ENCODE results near the gene EPHA4.
A peak's percentile ranks its signal among the peaks of the same experiment; 100 is the strongest.

EPHA4 gene

DNA sequence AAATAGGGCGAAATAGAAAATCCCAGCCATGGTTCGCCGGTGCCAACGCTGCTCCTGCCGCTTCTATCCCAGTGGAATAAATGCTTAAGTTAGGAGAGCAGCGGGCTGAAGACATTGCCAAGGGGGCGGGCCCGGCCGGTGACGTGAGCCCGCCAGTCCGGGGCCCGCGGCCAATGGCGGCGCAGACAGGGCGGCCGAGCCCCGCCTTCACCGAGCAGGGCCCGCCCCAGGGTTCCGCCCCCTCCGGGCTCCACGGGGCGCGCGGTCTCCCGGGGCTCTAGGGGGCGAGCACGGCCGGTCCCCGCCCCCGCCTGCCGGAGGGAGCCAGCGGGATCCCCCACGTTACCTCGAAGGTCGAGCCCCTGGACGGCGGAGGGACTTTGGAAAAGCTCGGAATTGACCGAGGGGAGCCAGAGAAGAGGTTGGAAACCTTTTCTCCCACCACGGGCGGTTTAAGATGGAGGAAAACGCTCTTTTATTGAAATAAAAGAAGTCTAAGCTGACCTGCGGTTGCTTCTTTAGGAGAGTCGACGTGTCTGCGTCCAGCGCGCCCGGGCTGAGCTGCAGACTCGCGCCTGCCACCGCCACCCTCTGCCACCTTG lies at the start of gene EPHA4:
TSS of gene EPHA4 (minus strand) at position 86 of the 602 bp plus-strand sequence. CDS start at position 30, 56 bp downstream.
- DNase-seq, result peak; percentile 93

DNA sequence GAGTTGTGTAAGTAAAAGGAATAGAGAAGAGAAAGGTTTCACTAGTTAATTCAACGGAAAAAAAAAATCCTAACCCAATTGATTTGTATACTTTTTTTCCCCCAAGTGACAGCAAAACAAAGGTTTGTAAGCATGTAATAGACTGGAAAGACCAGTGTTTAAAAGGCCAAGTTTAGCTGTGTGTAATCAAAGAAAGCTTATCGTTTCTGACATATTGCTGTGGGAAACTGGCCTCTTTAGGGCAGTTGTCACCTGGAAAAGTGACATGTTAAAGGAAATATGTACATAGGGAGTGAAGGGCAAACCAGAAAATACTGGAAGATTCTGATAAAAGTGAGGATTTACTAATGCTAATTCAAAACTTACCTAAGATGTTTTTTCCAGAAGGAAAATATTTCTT lies 45.9 kb upstream of the EPHA4 start:
- no peak for DNase-seq

DNA sequence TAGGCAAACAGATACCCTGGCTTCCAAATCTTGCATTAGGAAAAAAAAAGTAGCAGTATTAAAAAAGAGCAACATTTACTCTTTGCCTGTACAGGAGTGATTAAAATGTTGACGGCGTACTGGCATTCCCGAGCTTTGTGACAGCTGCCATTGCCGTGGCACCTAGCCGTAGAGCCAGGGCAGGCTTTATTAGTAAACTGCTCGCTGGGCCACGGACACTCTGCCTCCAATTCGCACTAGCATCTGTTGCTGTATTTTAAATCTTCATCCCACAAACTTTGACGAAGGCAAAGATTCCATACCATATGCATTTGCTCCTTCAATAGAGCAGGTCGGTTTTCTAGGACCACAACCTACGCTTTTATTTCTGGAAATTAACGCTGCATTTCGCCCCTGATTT lies 44.5 kb upstream of the EPHA4 start:
- DNase-seq, result no peak

DNA sequence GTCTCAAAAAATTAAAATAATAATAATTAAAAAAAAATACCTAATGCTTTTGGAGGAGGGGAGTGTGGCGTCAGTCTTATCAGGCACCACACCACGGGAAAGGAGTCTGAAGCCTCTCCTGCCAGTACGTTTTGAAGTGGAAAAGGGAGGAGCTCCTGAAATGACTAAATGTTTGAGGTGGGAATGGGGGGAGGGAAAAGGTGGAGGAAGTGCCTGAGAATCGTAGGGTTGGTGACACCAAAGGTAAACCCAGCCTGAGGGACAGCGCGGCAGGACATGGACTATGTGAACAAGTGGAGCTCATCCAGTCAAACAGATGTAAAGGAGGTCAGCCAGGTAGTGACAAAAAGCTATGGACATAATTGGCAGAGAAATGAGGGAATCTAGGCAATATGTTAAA lies 42.2 kb upstream of the EPHA4 start:
- DNase-seq, result no peak

DNA sequence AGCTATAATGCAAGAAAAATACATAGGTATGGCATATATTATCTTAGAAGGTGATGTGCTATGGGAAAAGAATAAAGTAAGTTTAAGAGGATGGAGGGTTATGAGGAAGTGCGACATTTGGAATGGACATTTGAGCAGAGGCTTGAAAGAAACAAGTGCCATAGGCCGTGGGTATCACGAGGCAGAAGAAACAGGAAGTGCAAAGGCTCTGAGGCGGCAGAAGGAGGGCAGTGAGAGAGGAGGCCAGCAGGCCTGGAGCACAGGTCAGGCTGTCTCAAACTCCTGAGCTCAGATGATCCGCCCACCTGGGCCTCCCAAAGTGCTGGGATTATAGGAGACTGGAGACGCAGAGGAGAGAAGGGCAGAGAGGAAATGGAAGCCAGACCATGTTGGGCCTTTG lies 40.7 kb upstream of the EPHA4 start:
- DNase-seq, result no peak

DNA sequence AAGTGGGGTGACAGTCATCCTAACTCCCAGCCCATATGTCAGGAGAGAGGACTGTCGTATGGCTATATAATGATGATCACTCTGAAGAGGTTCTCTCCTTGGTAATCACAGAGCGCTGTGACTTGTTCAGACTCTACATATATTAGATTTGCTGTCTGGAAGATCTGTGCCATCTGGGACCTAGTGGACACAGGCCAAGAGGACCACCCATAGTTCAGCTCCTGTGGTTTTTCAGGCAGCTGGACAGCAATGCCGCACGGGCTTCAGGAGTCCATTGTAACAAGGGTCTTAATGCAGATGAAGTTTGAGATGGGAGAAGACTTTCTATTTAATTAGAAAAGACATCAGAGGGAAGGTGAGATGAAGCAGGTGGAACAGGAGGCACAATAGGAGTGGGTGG lies 40.1 kb upstream of the EPHA4 start:
- DNase-seq, result peak; percentile 32

DNA sequence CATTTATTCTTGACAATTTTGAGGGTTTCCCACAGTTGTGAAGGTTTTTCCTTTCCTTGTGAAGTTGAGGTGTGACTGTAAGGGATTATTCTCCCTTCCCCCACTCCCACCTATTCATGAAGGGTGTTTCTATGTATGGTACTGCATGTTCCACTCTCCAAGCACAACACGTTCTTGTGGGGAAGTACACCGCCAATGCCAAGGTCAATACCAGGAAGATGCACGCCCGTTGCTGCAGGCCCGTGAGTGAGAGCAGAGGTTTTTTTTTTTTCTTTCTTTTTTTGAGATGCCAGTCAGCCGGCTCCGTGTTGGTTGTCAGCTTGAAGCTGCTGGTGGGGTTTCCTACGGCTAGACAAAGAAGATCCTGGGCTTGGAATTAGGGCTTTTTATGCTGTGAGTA lies 38.6 kb upstream of the EPHA4 start:
- peak; percentile 60 for DNase-seq

DNA sequence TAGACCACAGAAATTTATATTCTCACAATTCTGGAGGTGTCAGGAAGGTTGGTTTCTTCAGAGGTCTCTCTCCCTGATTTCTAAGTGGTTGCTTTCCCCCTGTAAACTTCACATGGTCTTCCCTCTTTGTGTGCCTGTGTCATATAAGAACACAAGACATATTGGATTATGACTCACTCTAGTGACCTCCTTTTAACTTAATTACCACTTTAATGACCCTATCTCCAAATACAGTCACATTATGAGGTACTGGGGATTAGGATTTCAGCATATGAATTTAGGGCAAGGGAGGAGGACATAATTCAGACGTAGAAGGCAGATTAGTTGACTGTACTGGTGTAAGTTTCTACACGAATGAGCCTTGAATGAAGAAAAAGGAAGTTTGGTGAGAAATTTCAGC lies 38.2 kb upstream of the EPHA4 start:
- peak; percentile 87 for DNase-seq

DNA sequence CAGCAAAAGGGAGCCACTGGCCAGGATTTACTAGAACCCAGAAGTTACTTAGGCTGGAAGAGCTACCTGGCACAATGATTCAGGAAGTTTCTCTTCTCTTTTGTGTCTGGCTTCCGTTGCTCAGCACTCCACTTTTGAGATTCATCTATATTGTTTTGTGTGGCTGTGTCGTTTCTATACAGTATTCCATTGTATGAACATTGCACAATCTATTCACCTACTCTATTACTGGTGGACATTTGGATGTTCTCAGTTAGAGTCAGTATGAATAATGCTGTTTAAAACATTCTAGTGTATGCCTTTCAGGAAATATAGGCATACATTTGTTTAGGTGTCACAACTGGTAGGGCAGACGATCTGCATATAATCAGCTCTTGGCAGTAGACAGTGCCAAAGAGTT lies 36.3 kb upstream of the EPHA4 start:
- no peak for DNase-seq

DNA sequence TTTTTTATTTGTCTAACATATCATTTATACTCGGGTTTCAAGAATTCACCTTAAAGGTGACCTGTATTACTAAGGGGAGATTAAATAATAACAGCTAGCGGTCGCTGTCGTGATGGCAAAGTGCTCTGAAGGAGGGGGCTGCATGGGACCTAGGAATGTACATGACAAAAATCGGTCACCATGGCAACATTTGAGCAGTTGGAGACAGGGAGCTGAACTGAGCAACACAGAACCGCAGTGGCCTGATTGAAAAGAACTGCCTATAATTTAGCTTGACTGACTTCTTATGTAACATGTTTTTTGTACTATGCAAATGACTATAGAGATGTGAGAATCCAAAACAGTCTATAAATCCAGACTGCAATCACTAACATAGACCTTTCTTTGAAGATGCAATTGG lies 34.3 kb upstream of the EPHA4 start:
- peak; percentile 31 for DNase-seq

DNA sequence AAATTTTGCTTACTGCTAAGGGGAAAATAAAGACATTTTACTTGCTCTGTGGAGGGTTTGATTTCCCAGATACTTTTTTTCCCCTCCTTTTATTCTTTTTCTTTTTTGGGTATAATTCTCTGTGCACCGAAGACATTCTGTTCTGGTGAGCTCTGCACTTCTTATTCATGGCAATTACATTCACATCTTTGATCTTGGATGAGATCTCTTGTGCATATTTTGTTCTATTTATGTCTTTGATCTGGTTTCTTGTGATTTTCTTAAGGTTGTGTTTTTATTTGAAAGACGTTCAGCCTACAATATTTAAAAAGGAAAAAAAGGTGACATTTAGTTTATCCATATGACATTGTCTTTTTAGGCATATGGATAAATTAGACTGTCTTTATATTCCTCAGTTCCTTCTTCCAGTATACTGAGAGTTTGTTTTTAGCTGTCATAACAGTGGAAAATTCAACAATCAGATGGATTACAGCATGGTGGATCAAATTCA lies 33.7 kb upstream of the EPHA4 start:
- no peak for DNase-seq

DNA sequence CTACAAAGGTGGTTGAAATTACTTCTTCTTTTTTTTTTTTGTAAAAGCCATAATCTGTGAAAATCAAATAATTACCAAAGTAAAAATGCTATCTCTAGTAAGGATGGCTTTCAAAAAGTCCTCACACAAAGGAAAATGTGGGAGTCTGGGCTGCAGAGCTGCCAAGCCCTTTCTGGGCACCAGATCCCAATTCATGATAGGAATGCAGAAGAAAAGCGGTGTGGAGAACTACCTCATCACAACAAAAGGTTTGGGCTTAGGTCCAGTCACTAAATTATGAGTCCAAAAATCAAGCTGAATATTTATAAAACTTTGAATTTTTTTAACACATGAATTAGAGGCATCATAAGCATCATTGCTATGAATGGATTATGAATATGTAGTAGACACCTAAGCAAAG lies 30.8 kb upstream of the EPHA4 start:
- no peak for DNase-seq

DNA sequence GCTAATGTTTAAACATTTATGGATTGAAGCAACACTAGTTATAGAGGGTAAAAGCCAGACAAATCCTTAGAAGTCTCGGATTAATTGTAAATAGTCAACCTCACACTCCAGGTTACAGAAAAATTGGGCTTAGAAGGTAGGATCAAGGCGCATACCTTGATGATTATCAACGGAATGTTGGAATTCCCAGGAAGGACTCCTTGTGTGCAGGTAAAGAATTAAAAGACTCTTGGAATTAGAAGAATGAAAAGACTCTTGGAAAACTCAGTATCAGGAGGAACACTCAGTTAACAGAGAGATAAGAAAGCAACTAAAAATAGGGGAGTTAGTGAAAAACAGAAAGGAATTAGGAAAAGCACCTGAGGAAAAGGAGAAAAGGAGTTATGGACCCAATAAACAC lies 29.3 kb upstream of the EPHA4 start:
- DNase-seq, result no peak

DNA sequence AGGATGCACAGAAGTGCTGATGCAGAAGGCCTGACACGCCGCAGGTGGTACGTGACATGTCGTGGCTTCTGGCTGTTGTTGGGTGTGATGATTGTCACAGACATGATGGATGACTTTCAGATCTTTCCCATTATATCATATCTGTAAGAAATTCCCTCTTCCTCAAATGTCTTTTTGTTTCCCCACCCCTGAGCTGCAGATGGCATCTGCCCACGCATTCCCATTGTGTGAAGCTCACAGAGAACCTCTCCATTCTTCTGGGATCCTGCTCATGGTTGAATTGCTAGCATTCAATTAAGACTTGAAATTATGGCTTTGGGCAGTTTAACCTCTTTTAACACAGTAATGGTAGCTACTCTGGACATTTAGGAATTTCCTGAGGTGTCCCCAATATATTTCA lies 28.3 kb upstream of the EPHA4 start:
- no peak for DNase-seq

DNA sequence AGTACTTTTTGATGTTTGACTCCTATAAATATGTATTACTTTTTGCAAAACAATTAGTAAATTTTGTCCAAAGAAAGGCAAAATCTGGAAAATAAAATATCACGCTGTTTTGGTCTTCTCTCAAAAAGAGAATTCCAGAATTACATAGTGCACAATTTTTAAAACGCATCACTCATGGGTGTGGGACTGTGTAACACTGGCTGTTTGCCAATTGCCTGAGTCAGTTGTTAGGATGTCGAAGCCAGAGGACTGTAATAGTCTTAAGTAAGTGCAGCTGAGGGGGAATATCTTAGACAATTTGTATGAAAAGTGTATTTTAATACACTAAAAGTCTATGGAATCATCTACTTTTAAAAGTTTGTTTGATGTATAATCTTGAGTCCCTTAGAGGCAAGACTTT lies 24.1 kb upstream of the EPHA4 start:
- peak; percentile 32 for DNase-seq

DNA sequence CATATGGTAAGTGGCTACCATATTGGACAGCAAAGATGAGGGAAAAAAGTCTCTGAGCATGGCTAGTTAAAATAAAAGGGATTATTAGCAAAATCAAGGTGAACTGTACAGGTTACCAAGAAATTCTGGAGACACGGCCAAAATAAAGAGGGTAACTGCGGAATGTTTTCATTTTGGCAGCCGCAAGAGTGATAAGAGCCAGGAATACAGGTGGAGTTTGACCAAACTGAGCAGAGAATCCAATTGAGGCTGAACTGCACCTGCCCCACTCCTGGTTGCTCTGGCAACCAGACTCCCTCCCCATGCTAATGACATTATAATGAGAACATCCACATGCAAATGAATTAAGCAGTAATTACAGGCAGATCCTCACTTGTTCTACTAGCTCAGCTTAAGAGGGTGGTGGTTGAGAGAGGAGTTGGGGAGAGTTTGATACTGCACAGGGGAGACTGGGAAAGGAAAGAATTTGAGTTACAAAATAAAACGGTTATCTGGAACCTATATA lies 18.8 kb upstream of the EPHA4 start:
- DNase-seq, result peak; percentile 84

DNA sequence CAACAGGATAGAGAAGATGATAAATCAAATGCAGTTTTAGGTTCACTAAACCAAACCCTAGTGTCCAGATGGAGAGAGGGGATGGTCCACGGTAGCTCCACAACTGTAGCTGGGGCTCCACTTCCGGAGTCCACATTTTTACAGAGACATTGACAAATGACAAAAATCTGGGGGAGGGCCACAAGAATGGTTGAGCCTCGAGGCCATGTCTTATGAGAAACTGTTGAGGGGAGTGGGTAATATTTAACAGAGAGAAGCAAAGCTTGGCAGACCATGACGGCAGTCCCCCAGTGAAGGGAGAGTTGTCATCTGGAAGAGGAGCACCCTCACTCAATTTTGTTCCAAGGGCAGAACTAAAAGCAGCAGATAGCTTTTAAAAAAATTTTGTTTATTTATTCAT lies 17.6 kb upstream of the EPHA4 start:
- DNase-seq, result no peak

DNA sequence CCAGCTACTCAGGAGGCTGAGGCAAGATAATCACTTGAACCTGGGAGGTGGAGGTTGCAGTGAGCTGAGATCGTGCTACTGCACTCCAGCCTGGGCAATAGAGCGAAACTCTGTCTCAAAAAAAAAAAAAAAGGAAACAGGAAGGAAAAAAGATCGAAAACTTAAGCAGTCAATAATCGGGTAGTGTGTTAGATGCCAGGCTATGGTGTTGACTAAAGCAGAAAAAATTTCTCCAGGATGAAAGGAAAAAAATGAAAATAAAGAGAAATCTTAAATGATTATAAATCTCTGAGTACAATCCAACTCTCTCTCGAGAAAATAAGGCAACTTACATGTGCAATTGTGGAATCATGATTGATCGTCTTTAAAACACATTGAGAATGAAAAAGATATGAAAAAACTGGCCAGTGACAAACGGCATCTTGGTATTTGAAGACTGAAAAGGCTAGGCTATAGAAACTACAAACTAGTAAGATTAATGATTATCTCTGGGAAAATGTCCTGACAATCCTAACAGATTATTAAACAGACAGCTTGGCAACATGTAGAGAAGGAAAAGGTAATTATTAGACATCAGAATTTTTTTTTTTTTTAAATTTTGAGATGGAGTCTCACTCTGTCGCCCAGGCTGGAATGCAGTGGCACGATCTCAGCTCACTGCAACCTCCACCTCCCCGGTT lies 16.3 kb upstream of the EPHA4 start:
- DNase-seq, result no peak

DNA sequence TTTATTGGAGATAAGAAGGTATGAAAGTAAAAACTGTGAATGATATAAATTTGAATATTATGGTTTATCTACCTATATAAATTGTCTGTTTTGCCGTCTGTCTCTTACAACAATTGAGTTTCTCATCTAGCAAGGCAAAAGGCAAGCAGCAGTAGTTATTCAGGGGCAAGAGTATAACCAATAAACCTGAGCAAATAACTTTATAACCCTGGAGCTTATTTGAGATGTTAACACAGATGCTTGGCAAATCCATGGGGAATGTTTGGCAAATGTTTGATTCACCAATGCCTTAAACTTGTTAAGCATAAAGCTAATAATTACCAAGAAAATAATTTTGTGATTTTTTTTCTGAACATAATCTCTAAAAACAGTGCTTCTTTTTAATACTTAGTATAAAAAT lies 9.9 kb upstream of the EPHA4 start:
- peak; percentile 35 for DNase-seq

DNA sequence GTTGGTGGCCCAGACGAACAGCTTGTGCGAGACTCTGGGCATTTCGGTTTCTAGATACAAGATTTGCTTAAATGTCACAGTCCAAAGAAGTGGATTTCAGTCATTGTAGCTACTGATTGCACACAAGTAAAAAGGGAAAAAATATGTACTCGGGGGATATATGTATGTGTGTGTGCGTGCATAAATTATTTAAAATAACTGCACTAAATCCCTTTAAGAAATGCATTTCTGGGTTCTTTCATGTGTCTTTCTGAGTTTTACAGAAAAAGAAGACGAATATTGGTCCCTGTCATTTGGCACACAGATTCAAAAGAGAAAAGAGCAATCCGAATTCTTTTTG lies 2.1 kb upstream of the EPHA4 start:
- DNase-seq, result no peak

DNA sequence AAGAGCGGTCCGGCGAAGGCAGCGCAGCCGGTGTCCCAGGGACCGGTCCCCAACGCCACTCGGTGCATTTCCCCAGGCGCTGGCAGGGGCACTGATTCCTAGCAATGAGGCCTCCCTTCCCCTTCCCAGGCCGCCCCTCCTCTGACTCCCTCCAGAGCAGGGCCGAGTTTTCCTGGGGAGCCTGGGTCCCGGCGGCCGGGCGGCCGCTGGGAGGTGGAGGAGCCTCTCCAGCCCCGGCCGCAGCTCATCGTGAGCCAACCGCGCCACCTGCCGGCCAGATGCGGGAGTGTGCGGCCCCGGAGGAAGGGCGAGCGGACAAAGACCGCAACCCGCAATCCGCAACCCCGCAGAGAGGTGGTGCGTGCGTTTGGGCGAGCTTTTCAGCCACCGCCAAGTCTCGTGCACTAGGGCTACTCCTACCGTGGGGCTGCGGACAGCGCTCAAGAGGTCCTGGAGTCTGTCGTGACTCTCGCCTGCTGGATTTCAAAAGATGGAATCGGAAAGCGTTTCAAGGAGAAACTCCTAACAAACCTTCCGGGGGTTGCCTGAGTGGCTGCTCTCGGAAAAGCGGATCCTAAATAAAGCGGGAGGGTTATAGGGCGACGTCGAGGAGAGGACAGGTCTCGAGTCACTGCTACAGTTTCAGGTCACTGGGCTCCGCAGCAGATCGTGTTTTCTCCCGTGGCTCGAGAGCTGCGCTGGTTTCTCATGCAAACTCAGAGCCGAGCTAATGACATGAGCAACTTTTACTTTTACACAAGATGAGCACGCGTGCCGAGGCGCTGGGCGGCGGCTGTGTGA lies 1.5 kb upstream of the EPHA4 start:
- peak; percentile 90 for DNase-seq

DNA sequence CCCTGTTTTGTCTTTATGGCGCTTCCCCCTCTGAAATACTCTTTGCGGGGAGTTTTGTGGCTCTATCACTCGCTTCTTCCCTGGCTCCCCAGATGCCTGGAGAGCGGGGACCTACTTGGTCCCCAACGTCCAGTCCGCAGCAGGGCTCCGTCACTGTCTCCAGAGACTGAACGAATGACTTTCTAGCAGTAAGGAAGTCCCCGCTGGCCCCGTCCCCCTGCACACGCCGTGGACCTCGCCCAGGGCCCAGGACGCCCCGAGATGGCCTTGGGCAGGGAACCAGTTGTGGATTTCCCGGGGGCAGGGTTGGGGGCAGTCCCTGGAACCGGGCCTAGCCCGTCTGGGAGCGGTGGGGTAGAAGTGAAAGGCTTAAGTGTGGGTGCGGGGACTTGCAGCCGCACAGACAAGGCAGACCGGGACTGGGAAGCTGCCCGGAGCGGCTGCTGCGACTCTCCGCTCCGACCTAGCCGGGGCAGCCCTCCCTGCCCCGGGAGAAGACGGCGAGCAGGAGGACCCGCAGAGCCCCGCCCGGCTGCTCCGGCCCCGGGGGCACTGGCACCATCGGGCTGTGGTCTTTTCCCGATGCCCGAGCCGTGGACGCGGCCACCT lies 821 bp upstream of the EPHA4 start:
- peak; percentile 78 for DNase-seq

DNA sequence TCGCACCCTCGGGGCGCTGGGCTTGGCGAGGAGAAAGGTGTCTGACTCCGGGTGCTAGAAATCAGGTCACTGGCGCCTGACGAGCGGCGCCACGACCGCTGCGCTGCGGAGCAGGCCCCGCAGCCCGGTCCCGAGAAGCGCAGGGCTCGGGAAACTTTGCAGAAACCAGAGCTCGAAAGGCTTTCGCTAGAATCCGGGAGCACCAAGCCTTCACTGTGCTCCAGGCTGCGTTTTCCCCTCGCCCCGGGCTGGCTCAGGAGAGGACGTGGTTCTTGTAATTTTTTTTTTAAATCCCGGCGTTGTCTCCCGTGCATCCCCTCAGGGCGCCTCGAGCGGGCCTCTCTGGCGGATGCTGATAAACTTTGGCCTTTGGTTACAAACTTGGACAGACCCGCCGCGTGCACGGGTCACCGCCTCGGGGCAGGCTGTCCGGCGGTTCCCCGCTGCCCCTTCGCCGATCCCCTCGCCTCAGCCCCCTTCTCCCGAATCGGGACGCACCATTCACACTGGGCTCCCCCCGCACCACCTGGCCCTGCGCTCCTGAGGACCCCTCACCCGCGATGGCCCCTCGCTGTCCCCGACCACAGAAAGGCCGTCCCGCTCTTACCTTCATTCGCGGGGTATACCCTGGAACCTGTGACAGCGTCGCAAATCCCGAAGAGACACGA lies 419 bp downstream of the EPHA4 start:
- peak; percentile 64 for DNase-seq

Data from NCI-H69 (cell line).